Left lung (tissue), 10 donors: Measurements from ENCODE around the gene UNKL. TPM values are rescaled to one million over a fixed set of nuclear protein-coding genes. Genes with fewer than 3 reads are reported as not detected.

Experiments
- ATAC-seq: fragments of 200-7000 bp; cut with Tn5 transposase; one replicate; pipeline ENCODE4 v1.9.1; 2020; ENCODE audit warnings: moderate library complexity
- DNase-seq, 4 donors: peaks; one replicate each; pipeline ENCODE4 v3.0.0-alpha.2; 2013 to 2020
- H3K27ac ChIP-seq, 2 donors: fragments of 200-600 bp; sonication (generic) in 1 of 2; one replicate each; pipeline versions ENCODE4 v1.5.0 to v1.8.0; 2020 to 2021
- H3K27me3 ChIP-seq, 2 donors: fragments of 200-600 bp; sonication (generic) in 1 of 2; one replicate each; pipeline versions ENCODE4 v1.5.0 to v1.8.0; 2020 to 2021
- H3K36me3 ChIP-seq, 2 donors: fragments of 200-600 bp; sonication (generic) in 1 of 2; one replicate each; pipeline versions ENCODE4 v1.5.0 to v1.8.0; 2020 to 2021
- H3K4me1 ChIP-seq, 2 donors: fragments of 200-600 bp; one replicate each; pipeline ENCODE4 v1.8.0; 2021
- H3K4me3 ChIP-seq, 2 donors: fragments of 200-600 bp; sonication (generic) in 1 of 2; one replicate each; pipeline versions ENCODE4 v1.5.0 to v1.8.0; 2020 to 2021; ENCODE audit warnings: mild to moderate bottlenecking in 1 of 2
- H3K9me3 ChIP-seq, 2 donors: fragments of 200-600 bp; sonication (generic) in 1 of 2; one replicate each; pipeline versions ENCODE4 v1.5.0 to v1.8.0; 2020 to 2021
- intact Hi-C, 2 donors: fragments of 100-400 bp; cut with DNase I; formaldehyde crosslinking; loops; one replicate each; pipeline versions ENCODE4 v1.11.2 to v1.14.2; 2022
- polyA plus RNA-seq, 6 donors: library from polyadenylated mRNA; unstranded; fragments of 120-200 nt; gene quantifications; one replicate each; pipeline ENCODE4 v1.2.1, GENCODE V29; 2013; ENCODE audit not compliant: insufficient read length in 6 of 6
- total RNA-seq, 2 donors: library from RNA; stranded (reverse); fragmentation: NEBNext Ultra II Directional; extraction: Animal tissue kit (Norgen Biotek cat#: 25700); gene quantifications; one replicate each; pipeline ENCODE4 v1.2.1, GENCODE V29; 2021
- TF ChIP-seq, protein P1 (sequence below), 2 donors: fragments of 200-600 bp; sonication (generic) in 1 of 2; IDR thresholded peaks; one replicate each; pipeline versions ENCODE4 v1.5.0 to v1.8.0; 2021; ENCODE audit warnings: antibody characterized with exemption in 2 of 2
- donor health status: DM: no; HTN: yes; CAD: no.
- donor health status: DM: no; HTN: no; CAD: no.

Gene UNKL
- total and polyA plus RNA-seq, 8 donors, result 18.9 to 27.3 (median 20.8) TPM

DNA sequence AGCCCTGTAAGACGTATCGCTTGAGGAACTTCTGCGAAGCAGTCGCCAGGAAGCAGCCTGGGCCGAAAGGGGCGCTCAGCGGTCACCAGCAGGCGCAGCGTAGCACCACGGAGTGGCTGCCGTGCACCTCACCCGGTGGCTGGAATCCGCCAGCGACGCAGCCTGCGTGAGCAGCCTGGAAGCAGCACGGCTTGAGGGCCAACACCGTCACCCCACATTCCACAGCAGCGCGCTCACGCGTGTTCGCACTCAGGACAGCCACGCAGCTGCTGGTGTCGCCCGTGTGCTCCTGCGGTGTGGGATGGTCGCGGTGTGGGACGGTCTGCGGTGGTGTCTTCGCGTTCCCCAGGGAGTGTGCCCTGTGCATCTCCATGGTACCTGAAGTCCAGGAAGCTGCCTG lies 95.5 kb downstream of the UNKL start:
- Histone ChIP-seq H3K4me3 (no peak overlapping the region), H3K27ac (no peak overlapping the region), H3K4me1 (no peaks in the 10 kb centered on the region), H3K27me3 (no peaks in the 10 kb centered on the region), H3K36me3 (peaks cover 0 to 100% of the 10 kb centered on the region in 2 donors), H3K9me3 (no peaks in the 10 kb centered on the region)
- DNase-seq (no peak), ATAC-seq (no peak)
- intact Hi-C loops, result no loop called here
- TF ChIP-seq, protein P1, sequence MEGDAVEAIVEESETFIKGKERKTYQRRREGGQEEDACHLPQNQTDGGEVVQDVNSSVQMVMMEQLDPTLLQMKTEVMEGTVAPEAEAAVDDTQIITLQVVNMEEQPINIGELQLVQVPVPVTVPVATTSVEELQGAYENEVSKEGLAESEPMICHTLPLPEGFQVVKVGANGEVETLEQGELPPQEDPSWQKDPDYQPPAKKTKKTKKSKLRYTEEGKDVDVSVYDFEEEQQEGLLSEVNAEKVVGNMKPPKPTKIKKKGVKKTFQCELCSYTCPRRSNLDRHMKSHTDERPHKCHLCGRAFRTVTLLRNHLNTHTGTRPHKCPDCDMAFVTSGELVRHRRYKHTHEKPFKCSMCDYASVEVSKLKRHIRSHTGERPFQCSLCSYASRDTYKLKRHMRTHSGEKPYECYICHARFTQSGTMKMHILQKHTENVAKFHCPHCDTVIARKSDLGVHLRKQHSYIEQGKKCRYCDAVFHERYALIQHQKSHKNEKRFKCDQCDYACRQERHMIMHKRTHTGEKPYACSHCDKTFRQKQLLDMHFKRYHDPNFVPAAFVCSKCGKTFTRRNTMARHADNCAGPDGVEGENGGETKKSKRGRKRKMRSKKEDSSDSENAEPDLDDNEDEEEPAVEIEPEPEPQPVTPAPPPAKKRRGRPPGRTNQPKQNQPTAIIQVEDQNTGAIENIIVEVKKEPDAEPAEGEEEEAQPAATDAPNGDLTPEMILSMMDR (IDR thresholded peaks at IDR 0.05), result no peak

DNA sequence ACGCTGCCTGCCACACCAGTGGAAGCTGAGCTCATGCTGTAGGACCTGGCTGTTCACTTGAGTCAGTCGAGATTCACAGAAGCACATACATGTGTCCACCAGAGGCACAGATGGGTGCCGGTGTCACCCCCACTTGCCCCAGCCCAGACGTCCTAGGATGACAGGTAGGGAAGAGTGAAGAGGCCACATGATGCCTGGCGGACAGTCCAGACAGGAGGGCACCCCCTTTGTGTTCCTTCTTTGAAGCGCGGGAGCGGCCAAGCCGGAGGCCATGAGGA lies 96.3 kb downstream of the UNKL start:
- TF ChIP-seq, protein P1 (IDR thresholded peaks at IDR 0.05), result no peak

DNA sequence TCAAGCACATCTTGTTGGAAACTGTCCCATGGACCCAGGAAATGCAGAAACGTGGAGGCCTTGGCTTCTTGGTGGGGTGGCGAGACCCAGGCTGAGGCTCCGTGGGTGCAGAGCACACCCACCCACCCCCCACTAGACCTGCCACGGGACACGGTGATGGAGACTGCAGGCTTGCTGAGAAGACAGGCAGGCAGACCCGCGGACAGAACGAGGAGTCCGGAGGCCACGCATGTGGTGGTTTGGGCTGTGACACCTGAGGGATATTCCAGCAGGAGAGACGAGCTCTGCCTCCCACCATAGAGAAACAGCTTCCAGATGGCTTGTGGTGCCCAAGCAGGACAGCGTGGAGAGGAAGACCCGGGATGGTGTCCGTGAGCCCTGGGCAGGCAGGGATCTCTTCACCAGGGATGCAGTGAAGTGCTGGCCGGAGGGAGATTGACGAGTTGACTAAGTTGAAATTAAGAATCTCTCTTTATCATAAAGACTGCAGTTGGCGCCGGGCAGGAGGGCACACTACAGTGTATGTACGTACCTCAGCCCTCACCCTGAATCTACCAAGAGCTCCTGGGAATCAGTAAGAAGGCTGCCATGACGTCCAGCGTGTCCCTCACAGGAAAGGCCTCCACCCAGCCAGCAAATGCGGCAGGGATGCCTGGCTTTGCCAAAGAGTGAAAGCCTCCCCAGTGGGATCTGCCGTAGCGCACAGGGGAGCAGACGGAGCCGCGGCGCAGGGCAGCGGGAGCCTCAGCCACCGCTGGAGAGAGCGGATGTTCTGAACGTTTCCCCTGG lies 96.8 kb downstream of the UNKL start:
- H3K4me1 ChIP-seq, result peaks cover under 1 to 11% of the 10 kb centered on the region in 2 donors
- no peak overlapping the region for H3K27ac ChIP-seq
- TF ChIP-seq, protein P1 (IDR thresholded peaks at IDR 0.05), result no peak
- intact Hi-C loops, result no loop called here
- no peaks in the 10 kb centered on the region for H3K9me3 ChIP-seq
- no peak overlapping the region for H3K4me3 ChIP-seq
- H3K36me3 ChIP-seq, result peaks cover 0 to 100% of the 10 kb centered on the region in 2 donors
- H3K27me3 ChIP-seq, result no peaks in the 10 kb centered on the region
- ATAC-seq (no peak), DNase-seq (no peak)

More for the DNA sequence above, 96.3 kb downstream of the UNKL start:
- ATAC-seq, result no peak
- intact Hi-C loops, result no loop called here
- Histone ChIP-seq H3K27ac (no peak overlapping the region), H3K36me3 (peaks cover 0 to 100% of the 10 kb centered on the region in 2 donors), H3K9me3 (no peaks in the 10 kb centered on the region), H3K4me3 (no peak overlapping the region), H3K4me1 (peaks cover 0 to 6% of the 10 kb centered on the region in 2 donors), H3K27me3 (no peaks in the 10 kb centered on the region)
- DNase-seq, result no peak

DNA sequence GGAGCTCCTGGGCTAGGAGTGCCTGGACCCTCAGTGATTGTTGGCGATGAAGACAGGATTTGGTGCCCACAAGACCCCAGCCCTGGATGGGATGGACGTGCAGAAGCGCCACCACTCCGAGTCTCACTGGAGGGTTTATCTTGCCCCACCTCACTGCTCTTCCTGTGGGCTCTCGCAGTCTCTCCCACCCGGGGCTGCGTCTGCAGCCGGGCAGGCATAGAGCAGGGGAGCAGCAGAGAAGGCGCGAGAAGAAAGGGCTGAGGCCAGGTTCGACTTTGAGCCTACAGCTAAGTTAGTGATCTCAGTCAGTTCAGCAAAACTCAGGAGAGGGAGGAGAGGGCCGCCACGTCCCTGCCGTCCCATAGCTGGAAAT lies 98.5 kb downstream of the UNKL start:
- TF ChIP-seq, protein P1 (IDR thresholded peaks at IDR 0.05), result no peak
- intact Hi-C loops, result no loop called here

DNA sequence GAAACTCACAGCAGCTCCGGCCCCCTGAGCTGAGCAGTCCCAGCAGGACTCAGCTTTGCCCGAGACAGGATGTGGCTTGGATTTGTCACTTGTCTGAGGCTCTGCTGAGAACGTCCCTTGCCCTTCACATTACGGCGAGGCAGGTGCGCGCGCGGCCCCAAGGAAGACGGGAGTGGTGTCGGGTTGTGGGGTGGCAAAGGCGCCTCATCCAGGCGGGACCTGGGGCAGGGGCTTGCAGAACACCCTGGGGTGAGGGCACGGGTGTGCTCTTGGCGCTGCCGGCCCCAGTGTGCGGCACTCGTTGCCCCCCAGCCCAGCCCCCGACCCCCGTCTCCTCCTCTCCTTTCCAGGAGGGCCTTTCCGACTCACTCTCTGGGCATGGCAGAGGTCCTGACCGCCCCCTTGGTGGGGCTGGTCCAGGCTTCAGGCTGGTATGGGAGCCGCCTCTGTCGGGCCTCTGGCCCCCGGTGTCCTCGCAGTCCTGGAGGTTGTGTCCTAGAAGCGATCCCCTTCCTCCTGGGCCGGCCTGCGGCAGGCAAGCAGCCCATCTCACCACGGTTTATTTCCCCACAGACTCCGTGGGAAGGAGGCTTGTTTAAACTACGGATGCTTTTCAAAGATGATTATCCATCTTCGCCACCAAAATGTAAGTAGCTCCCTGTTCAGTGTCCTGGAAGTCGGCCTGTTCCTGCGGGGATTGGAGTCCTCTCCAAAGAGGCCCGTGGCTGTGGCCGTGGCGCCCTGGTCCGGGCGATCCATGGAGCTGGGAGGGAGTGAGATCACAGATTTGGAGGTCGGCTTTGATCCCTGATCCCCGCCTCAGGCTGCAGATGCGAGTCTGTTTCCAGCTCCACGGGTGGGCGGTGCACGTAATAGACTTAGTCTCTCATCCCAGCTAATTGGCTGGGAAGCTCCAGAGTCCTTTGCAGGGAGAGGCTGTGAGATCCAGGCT lies 99.1 kb downstream of the UNKL start:
- Histone ChIP-seq H3K27me3 (no peaks in the 10 kb centered on the region), H3K4me1 (peaks cover 24 to 34% of the 10 kb centered on the region in 2 donors), H3K27ac (no peak overlapping the region), H3K4me3 (no peak overlapping the region), H3K9me3 (no peaks in the 10 kb centered on the region), H3K36me3 (peaks cover 0 to 84% of the 10 kb centered on the region in 2 donors)
- ATAC-seq (no peak), DNase-seq (no peak)
- TF ChIP-seq, protein P1 (IDR thresholded peaks at IDR 0.05), result no peak
- intact Hi-C loops, result no loop called here

More for the DNA sequence above, 98.5 kb downstream of the UNKL start:
- H3K36me3 ChIP-seq, result peaks cover 0 to 91% of the 10 kb centered on the region in 2 donors
- ATAC-seq, result no peak
- no peaks in the 10 kb centered on the region for H3K9me3 ChIP-seq
- H3K4me1 ChIP-seq, result peaks cover 17 to 27% of the 10 kb centered on the region in 2 donors
- no peak for DNase-seq
- H3K27ac ChIP-seq, result no peak overlapping the region
- no peak overlapping the region for H3K4me3 ChIP-seq
- H3K27me3 ChIP-seq, result no peaks in the 10 kb centered on the region
